Gastroesophageal sphincter (tissue), 3 donors: ENCODE data around the gene ILK.

Experiments used
- CTCF ChIP-seq, 4 experiments: fragments of 200-600 bp in 2 of 4; fragments of 450-650 bp in 2 of 4; sonication (generic) in 1 of 4; IDR thresholded peaks; one replicate each; pipeline ENCODE4 v1.5.1; 2017 to 2019; ENCODE audit warnings: antibody characterized with exemption in 4 of 4, mild to moderate bottlenecking in 2 of 4, moderate library complexity in 2 of 4
- EP300 ChIP-seq: sonication (generic); formaldehyde crosslinking; IDR thresholded peaks from one replicate; pipeline ENCODE4 v1.6.1; 2017; ENCODE audit warnings: antibody characterized with exemption, mild to moderate bottlenecking
- POLR2A ChIP-seq, 2 donors: fragments of 450-650 bp; IDR thresholded peaks; one replicate each; pipeline ENCODE4 v1.6.1; 2017; ENCODE audit warnings: antibody characterized with exemption in 2 of 2, mild to moderate bottlenecking in 2 of 2, moderate library complexity in 1 of 2
- POLR2AphosphoS5 ChIP-seq: sonication (generic); formaldehyde crosslinking; IDR thresholded peaks from one replicate; pipeline ENCODE4 v1.6.1; 2017; ENCODE audit warnings: antibody characterized with exemption

GRCh38 chr11:6650980-6651379, 47.4 kb downstream of the ILK start:
- TF ChIP-seq CTCF (IDR thresholded peaks at IDR 0.05) (no peak), POLR2A (IDR thresholded peaks at IDR 0.05) (no peak), POLR2AphosphoS5 (no peak), EP300 (no peak)
